HG03060 (cell line): ENCODE data around the gene FAM168A.
"Not testable (repeated sequence)": the region's sequence is repeated elsewhere in the genome, so short reads cannot be mapped to it uniquely, and the experiment has no call there.

Experiments used
- ATAC-seq: cut with Tn5 transposase; IDR thresholded peaks from one replicate; pipeline ENCODE4 v1.9.1; 2021; ENCODE audit warnings: low read depth, moderate number of reproducible peaks; ENCODE audit not compliant: unreplicated experiment

Gene FAM168A

GRCh38 chr11:73477518-73477917 is 120.4 kb downstream of the FAM168A start:
- ATAC-seq = no peak

GRCh38 chr11:73475549-73476095 is 122.3 kb downstream of the FAM168A start:
- ATAC-seq = no peak

- no peak for ATAC-seq
Observed at GRCh38 chr11:73473252-73473651, 124.7 kb downstream of the FAM168A start.

- ATAC-seq = not testable (repeated sequence)
Observed at GRCh38 chr11:73470036-73470612, 127.8 kb downstream of the FAM168A start.

GRCh38 chr11:73469401-73469800 is 128.5 kb downstream of the FAM168A start:
- no peak for ATAC-seq

- no peak for ATAC-seq
Observed at GRCh38 chr11:73468590-73469161, 129.2 kb downstream of the FAM168A start.

DNA sequence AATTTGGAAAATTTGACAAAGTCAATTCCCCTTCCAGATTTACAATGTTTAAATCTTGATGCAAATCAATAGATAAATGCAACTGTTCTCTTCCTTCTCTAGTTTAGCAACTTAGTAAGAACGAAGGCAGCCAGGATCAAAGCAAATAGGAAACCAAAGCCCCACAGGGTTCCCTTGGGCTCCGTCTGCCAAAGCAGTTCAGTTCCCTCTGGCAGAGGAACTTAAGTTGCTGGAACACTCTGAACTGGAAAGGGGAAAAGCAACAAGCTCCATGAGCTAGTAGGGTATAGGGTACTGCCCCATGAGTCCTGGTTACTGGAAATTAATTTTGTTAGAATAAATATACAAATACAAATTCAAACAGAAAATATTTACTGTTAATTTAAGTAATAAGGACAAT is 130.4 kb downstream of the FAM168A start:
- no peak for ATAC-seq

DNA sequence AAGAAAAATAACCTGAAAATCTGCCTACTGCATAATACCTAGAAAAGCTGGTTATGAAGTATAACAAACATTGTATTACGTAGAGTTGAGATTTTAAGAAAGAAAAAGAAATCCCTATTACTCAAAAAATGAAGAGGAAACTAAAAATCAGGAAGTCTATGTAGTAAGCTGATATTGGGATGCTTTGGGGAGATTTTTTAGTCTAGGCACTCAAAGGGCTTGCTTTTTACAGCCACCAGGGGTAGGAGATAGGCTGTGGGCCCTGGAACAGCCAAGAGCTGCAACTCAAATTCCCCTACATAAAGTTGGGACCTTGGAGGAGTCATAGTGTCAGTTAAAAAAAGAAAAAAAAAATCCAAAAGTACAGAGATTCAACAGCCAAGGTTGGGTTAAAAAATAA is 131.3 kb downstream of the FAM168A start:
- no peak for ATAC-seq

GRCh38 chr11:73465871-73466270 is 132.0 kb downstream of the FAM168A start:
- ATAC-seq = no peak

DNA sequence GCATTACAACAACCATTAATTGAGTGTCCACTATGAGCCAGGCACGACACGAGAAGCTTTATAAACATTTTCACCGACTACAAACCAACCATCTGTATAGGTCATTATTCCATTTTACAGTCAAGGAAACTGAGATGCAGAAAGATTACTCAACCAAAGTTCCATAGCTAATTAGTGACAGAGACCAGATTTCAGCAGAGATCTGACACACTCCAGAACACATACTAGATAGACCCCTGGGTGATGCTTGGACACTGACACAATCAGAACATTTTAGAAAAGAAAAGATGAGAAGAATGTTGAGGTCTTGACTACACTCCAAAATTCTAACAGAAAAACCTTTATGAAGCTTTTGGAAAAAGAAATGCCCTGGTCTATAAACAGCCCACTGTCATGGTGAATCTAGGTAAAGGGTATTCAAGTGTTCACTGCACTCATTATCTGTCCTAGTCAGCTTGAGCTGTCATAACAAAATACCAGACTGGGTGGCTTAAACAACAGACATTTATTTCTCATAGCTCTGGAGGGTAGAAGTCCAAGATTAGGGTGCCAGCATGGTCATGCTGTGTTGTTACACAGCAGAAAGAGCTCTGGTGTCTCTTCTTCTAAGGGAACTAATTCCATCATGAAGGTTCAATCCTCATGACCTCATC is 132.8 kb downstream of the FAM168A start:
- ATAC-seq = no peak

GRCh38 chr11:73464347-73464746 is 133.6 kb downstream of the FAM168A start:
- ATAC-seq = no peak

DNA sequence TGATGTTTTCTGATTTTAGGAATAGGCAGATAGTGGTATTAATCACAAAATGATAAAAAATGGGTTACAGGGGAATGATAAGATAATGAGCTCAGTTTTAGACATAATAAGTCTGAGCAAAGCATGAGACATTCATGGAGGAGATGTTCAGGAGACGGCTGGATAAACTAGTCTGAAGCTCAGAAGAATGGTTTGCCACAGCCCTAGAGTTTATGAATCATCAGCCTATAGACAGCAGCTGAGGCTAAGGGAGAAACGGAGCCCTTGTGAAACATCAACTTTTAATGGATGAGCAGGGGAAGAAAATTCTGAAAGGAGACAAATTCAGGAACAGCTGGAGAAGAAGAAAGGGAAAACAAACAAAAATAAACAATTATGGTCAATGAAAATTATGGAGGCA is 134.6 kb downstream of the FAM168A start:
- no peak for ATAC-seq

GRCh38 chr11:73461964-73462363 is 135.9 kb downstream of the FAM168A start:
- ATAC-seq = no peak

GRCh38 chr11:73461335-73461840 is 136.5 kb downstream of the FAM168A start:
- no peak for ATAC-seq

DNA sequence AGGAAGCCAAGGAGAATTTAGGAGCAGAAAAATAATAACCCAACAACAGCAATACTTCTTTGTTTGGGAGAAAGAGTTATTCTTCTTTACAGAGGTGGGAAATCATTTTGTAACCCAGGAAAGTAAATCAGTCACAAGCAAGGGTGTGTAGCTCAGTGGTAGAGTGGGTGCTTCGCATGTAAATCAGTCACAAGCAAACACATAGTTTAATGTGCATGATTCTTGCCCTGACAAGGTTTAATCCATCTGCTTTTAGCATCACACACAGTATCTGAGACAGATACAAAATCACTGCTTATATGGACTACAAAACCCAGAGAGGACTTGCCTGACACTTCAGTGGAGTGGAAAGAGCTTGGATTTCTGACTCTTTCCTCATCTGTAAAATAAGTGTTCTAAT is 139.7 kb downstream of the FAM168A start:
- ATAC-seq = no peak

GRCh38 chr11:73454987-73455386 is 142.9 kb downstream of the FAM168A start:
- no peak for ATAC-seq

GRCh38 chr11:73453562-73453961 is 144.3 kb downstream of the FAM168A start:
- ATAC-seq = no peak

GRCh38 chr11:73452726-73453125 is 145.2 kb downstream of the FAM168A start:
- ATAC-seq = no peak

- no peak for ATAC-seq
Observed at GRCh38 chr11:73451896-73452295, 146.0 kb downstream of the FAM168A start.

DNA sequence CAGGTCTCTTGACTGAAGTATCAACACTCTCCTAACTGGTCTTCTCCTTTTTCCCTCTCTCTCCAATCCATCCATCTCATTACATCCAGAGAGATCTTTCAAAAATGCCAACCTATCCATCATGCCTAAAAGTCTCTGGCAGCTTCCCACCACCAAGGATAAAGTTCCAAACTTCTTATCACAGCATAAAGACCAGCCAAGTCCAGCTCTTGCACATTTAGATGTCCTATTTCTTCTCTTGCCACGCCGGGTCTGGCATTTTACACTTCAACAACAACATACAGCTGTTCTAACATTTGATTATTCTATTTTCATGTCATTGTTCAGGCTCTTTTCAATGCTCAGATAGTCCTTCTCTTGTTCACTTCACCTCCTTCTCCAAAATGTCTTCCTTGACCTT is 151.1 kb downstream of the FAM168A start:
- no peak for ATAC-seq

DNA sequence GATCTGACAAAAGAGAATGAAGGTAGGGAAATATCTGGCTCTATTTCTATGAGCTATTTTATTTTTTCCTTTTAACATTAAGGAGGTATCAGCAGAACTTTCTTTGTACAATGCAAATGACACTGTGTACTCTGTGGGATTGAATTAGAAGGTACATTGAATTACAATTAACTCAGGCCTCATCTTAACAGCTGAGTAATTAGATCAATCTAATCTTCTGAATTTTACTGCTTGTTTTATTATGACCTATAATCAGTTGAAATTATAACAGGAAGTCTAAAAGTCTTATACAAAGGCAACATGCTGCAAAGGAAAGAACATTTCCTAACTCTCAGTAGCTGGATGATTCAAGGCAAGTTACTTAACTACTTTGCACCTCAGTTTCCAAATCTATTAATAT is 151.9 kb downstream of the FAM168A start:
- no peak for ATAC-seq
